GM19238 (cell line): Measurements from ENCODE around the gene OVCH1.
"Not testable (repeated sequence)": the region's sequence is repeated elsewhere in the genome, so short reads cannot be mapped to it uniquely, and the experiment has no call there.

Experiments
- DNase-seq: peaks from one replicate; pipeline ENCODE4 v3.0.0; 2011; ENCODE audit warnings: low spot score; ENCODE audit not compliant: insufficient read length

Gene OVCH1

GRCh38 chr12:29405561-29405960 is 91.9 kb downstream of the OVCH1 start:
- DNase-seq, result no peak

GRCh38 chr12:29403991-29404390 is 93.5 kb downstream of the OVCH1 start:
- DNase-seq, result no peak

GRCh38 chr12:29402437-29402836 is 95.0 kb downstream of the OVCH1 start:
- DNase-seq, result no peak

GRCh38 chr12:29398495-29398894 is 99.0 kb downstream of the OVCH1 start:
- DNase-seq, result no peak

GRCh38 chr12:29396774-29397173 is 100.7 kb downstream of the OVCH1 start:
- DNase-seq, result no peak

GRCh38 chr12:29395356-29395755 is 102.1 kb downstream of the OVCH1 start:
- no peak for DNase-seq

- not testable (repeated sequence) for DNase-seq
These were observed 107.1 kb downstream of the OVCH1 start for GRCh38 chr12:29390419-29390818.

GRCh38 chr12:29389295-29389919 is 108.1 kb downstream of the OVCH1 start:
- DNase-seq, result no peak

- not testable (repeated sequence) for DNase-seq
These were observed 111.3 kb downstream of the OVCH1 start for GRCh38 chr12:29386084-29386680.

GRCh38 chr12:29385194-29385593 is 112.3 kb downstream of the OVCH1 start:
- DNase-seq, result not testable (repeated sequence)

- DNase-seq, result no peak
These were observed 115.2 kb downstream of the OVCH1 start for GRCh38 chr12:29382251-29382650.

- peak; percentile 74 for DNase-seq
These were observed 116.7 kb downstream of the OVCH1 start, which contains the start of gene ERGIC2 for GRCh38 chr12:29380536-29381523. Gene ERGIC2, minus strand, starts transcription at chr12:29381172. Its CDS starts 9,539 bp downstream, at chr12:29371633.
